ENCODE data around the gene CFAP299. TPM values are rescaled to one million over a fixed set of nuclear protein-coding genes. Genes with fewer than 3 reads are reported as not detected.

CFAP299 gene
- total and polyA plus RNA-seq, 2 of the 8 experiments (the other 6 are each of a cell fraction or from before 2014, with no cell fraction given) = not detected

DNA sequence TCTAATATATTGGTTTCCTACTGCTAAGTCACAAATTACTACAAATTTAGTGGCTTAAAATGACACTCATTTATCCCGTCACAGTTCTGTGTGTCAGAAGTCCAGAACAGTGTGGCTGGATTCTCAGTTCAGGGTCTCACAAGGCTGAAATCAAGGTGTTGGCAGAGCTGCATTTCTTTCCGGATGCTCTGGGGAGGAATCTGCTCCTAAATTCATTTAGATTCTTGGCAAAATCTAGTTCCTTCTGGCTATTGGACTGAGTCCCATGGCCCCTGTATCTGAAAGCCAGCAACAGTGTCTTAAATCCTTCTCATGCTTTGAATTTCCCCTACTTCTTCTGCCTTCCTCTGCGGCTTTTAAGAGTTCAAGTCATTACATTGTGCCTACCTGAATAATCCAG, 591.9 kb downstream of the CFAP299 start (continued):
- TF ChIP-seq RBBP5 (IDR thresholded peaks at IDR 0.05; ENCODE audit: borderline replicate concordance, low read depth, low read length) = no peak
- TF ChIP-seq TCF12 (IDR thresholded peaks at IDR 0.05; ENCODE audit: low read depth, low read length) = no peak
- TF ChIP-seq CTBP2 (IDR thresholded peaks at IDR 0.05; ENCODE audit: borderline replicate concordance, insufficient read depth, insufficient read length, low read length) = no peak
- TF ChIP-seq JUN (IDR thresholded peaks at IDR 0.05; ENCODE audit: low read depth, low read length) = no peak
- no peak for TF ChIP-seq KDM1A (IDR thresholded peaks at IDR 0.05; ENCODE audit: borderline replicate concordance, low read length)
- TF ChIP-seq PHF8 (conservative IDR thresholded peaks at IDR 0.05; ENCODE audit: low read depth, low read length) = no peak
- no peak for TF ChIP-seq BCL11A (IDR thresholded peaks at IDR 0.05; ENCODE audit: low read depth in 2 of 2, low read length in 2 of 2)
- TF ChIP-seq CHD2 (IDR thresholded peaks at IDR 0.05; ENCODE audit: low read length) = no peak
